ENCODE data around the gene TIAM1. TPM values are rescaled to one million over a fixed set of nuclear protein-coding genes. Genes with fewer than 3 reads are reported as not detected.

Gene TIAM1
- total and polyA plus RNA-seq, 12 donors, result 6.5 to 33.3 (median 15.9) TPM

GRCh38 chr21:31275901-31276300 is 68.2 kb downstream of the TIAM1 start:
- no peak for DNase-seq
- Histone ChIP-seq H3K4me3 (no peak overlapping the region), H3K9me3 (replicated peaks in 1 of 3) (no peaks in the 10 kb centered on the region), H3K27ac (no peak overlapping the region), H3K36me3 (replicated peaks in 1 of 2) (no peaks in the 10 kb centered on the region), H3K4me1 (replicated peaks in 1 of 2) (no peaks in the 10 kb centered on the region), H3K27me3 (no peaks in the 10 kb centered on the region)
- intact Hi-C loops (cut with DNase I), result no loop called here
- 76 to 86% (median 82%) methylated on average over 6 of the region's 6 CpGs for WGBS, 4 donors
- TF ChIP-seq POLR2A (IDR thresholded peaks at IDR 0.05), result no peak
- TF ChIP-seq CTCF (IDR thresholded peaks at IDR 0.05), result no peak

DNA sequence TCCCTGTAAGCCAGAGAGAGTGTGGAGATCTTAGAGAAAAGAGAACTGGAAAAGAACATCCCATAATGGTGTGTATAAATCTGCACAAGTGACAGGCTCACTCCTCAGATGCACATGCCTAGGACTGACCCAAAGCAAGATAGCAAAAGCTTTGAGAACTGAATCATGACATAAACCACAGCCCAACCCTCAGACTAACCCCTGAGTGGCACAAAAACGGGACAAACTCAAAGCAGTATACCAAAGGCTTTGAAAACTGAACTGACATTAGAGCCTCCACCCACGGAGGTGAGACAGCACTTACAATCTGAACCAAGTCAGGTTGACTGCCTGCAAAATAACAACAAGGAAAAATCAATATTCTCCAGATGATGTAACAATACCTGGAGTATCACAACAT is 70.8 kb downstream of the TIAM1 start:
- 67 to 77% (median 73%) methylated on average over 2 of the region's 2 CpGs for WGBS, 4 donors

GRCh38 chr21:31268090-31268489 is 76.0 kb downstream of the TIAM1 start:
- H3K27ac ChIP-seq, result no peak overlapping the region
- H3K36me3 ChIP-seq (replicated peaks in 1 of 2), result no peaks in the 10 kb centered on the region
- DNase-seq, result no peak
- no peaks in the 10 kb centered on the region for H3K9me3 ChIP-seq (replicated peaks in 1 of 3)
- intact Hi-C loops (cut with DNase I), result no loop called here
- H3K4me1 ChIP-seq (replicated peaks in 1 of 2), result peaks cover 0 to 5% of the 10 kb centered on the region in 2 donors
- H3K4me3 ChIP-seq, result no peak overlapping the region
- no peaks in the 10 kb centered on the region for H3K27me3 ChIP-seq
- WGBS, 4 donors, result 66 to 70% (median 67%) methylated on average over 5 of the region's 5 CpGs
- TF ChIP-seq POLR2A (IDR thresholded peaks at IDR 0.05), result no peak
- no peak for TF ChIP-seq CTCF (IDR thresholded peaks at IDR 0.05)

More for the DNA sequence above, 70.8 kb downstream of the TIAM1 start:
- intact Hi-C loops (cut with DNase I), result no loop called here
- no peaks in the 10 kb centered on the region for H3K27me3 ChIP-seq
- DNase-seq, result no peak
- no peaks in the 10 kb centered on the region for H3K36me3 ChIP-seq (replicated peaks in 1 of 2)
- TF ChIP-seq POLR2A (IDR thresholded peaks at IDR 0.05) (no peak), CTCF (IDR thresholded peaks at IDR 0.05) (no peak)
- H3K4me1 ChIP-seq (replicated peaks in 1 of 2), result peaks cover 0 to 2% of the 10 kb centered on the region in 2 donors
- no peak overlapping the region for H3K27ac ChIP-seq
- H3K9me3 ChIP-seq (replicated peaks in 1 of 3), result no peaks in the 10 kb centered on the region
- no peak overlapping the region for H3K4me3 ChIP-seq

- intact Hi-C loops (cut with DNase I), result no loop called here
- no peak overlapping the region for H3K4me3 ChIP-seq
- TF ChIP-seq POLR2A (IDR thresholded peaks at IDR 0.05) (no peak), CTCF (IDR thresholded peaks at IDR 0.05) (no peak)
- 37 to 58% (median 51%) methylated on average over 4 of the region's 4 CpGs for WGBS, 4 donors
- no peaks in the 10 kb centered on the region for H3K36me3 ChIP-seq (replicated peaks in 1 of 2)
- no peaks in the 10 kb centered on the region for H3K27me3 ChIP-seq
- DNase-seq, result no peak
- H3K9me3 ChIP-seq (replicated peaks in 1 of 3), result no peaks in the 10 kb centered on the region
- peaks cover 0 to 5% of the 10 kb centered on the region in 2 donors for H3K4me1 ChIP-seq (replicated peaks in 1 of 2)
- no peak overlapping the region for H3K27ac ChIP-seq
Observed at GRCh38 chr21:31267644-31268043, 76.4 kb downstream of the TIAM1 start.

Data from adrenal gland (tissue), 12 donors.